HepG2 (cell line): ENCODE data around the gene CYTH1. TPM values are rescaled to one million over a fixed set of nuclear protein-coding genes. Genes with fewer than 3 reads are reported as not detected.
A peak's percentile ranks its signal among the peaks of the same experiment; 100 is the strongest.

Experiments
- ATAC-seq: fragments of 200-7000 bp; cut with Tn5 transposase; 3 replicates; pipeline ENCODE4 v1.9.1; 2020; ENCODE audit warnings: mild to moderate bottlenecking, moderate library complexity
- BruUV-seq: library from RNA; stranded (reverse); fragments of 400-500 nt; replicated peaks from 2 replicates; lab custom pipeline; 2021; lab: Mats Ljungman, UMichigan
- CTCF ChIA-PET: fragments of 300-600 bp; formaldehyde crosslinking; extraction: SDS; loops from one replicate; lab custom pipeline; 2021; ENCODE audit warnings: low total read pairs, inconsistent platforms, low intra/inter-chr PET ratio; lab: Yijun Ruan, JAX
- POLR2A ChIA-PET: fragments of 350-600 bp; sonication (Branson Sonifier 250); formaldehyde crosslinking; loops from one replicate; lab custom pipeline; 2020; ENCODE audit warnings: antibody characterized with exemption, inconsistent platforms; lab: Yijun Ruan, JAX
- DNase-seq: peaks from one replicate; pipeline ENCODE4 v3.0.0-alpha.2; 2015; ENCODE audit warnings: low spot score
- FAIRE-seq: peaks from 3 replicates; lab custom pipeline; 2011; peaks lifted over from hg19 to GRCh38; lab: Jason Lieb, UNC
- H2AFZ ChIP-seq: one replicate; pipeline ENCODE4 v1.6.1; 2011; ENCODE audit warnings: low read length, inconsistent platforms
- H3K27ac ChIP-seq: fragments of 300-600 bp; 3 replicates; pipeline ENCODE4 v1.8.0; 2011; ENCODE audit warnings: mixed run types, mild to moderate bottlenecking, mixed read lengths, low read length, inconsistent platforms; ENCODE audit not compliant: insufficient read depth; ENCODE audit errors: extremely low read length
- H3K27me3 ChIP-seq, 2 experiments: fragments of 200-600 bp in 1 of 2; 2 replicates in 1 of 2; 3 replicates in 1 of 2; pipeline versions ENCODE4 v1.6.0 to v1.8.0; 2011; ENCODE audit warnings: low read length in 2 of 2, mild to moderate bottlenecking in 2 of 2, moderate library complexity in 2 of 2, inconsistent platforms in 1 of 2; ENCODE audit not compliant: insufficient read depth in 2 of 2, control insufficient read depth in 1 of 2
- H3K36me3 ChIP-seq, 2 experiments: fragments of 200-600 bp in 1 of 2; replicated peaks in 1 of 2; 2 replicates in 1 of 2; 3 replicates in 1 of 2; pipeline versions ENCODE4 v1.5.1 to v1.8.0; 2011; ENCODE audit warnings: low read length in 2 of 2, inconsistent platforms in 1 of 2; ENCODE audit not compliant: insufficient read depth in 2 of 2, control insufficient read depth in 1 of 2
- H3K4me1 ChIP-seq: 2 replicates; pipeline ENCODE4 v1.5.1; 2012; ENCODE audit warnings: low read length, inconsistent platforms; ENCODE audit not compliant: insufficient read depth
- H3K4me2 ChIP-seq: 2 replicates; pipeline ENCODE4 v1.6.0; 2011; ENCODE audit warnings: low read depth, low read length, inconsistent platforms
- H3K4me3 ChIP-seq, 3 experiments: fragments of 200-600 bp in 1 of 3; sonication (generic), shearing (Covaris generic) in 1 of 3; replicated peaks in 1 of 3; 2 replicates each; pipeline ENCODE4 v1.5.1; 2011 to 2016; ENCODE audit warnings: low read length in 3 of 3, inconsistent platforms in 2 of 3, low read depth in 2 of 3, mild to moderate bottlenecking in 2 of 3, control low read depth in 1 of 3, mixed read lengths in 1 of 3; ENCODE audit not compliant: insufficient read depth in 1 of 3
- H3K79me2 ChIP-seq: one replicate; pipeline ENCODE4 v1.6.1; 2011; ENCODE audit warnings: low read length, inconsistent platforms; ENCODE audit not compliant: insufficient read depth
- H3K9ac ChIP-seq: 2 replicates; pipeline ENCODE4 v1.6.0; 2011; ENCODE audit warnings: mild to moderate bottlenecking, low read depth, low read length, inconsistent platforms; ENCODE audit not compliant: insufficient read depth
- H3K9me3 ChIP-seq: 2 replicates; pipeline ENCODE4 v1.5.1; 2012; ENCODE audit warnings: mild to moderate bottlenecking, low read length
- H4K20me1 ChIP-seq: 2 replicates; pipeline ENCODE4 v1.6.0; 2011; ENCODE audit warnings: inconsistent platforms, mild to moderate bottlenecking, low read length, moderate library complexity; ENCODE audit not compliant: insufficient read depth
- EHMT2 ChIP-seq: fragments of 200-600 bp; sonication (generic); IDR thresholded peaks from 2 replicates; pipeline ENCODE4 v1.7.0; 2017; ENCODE audit warnings: antibody characterized with exemption, low read depth, low read length, borderline replicate concordance
- NKX3-1 ChIP-seq: sonication (generic); formaldehyde crosslinking; IDR thresholded peaks from 2 replicates; pipeline ENCODE4 v1.5.0; 2020; ENCODE audit warnings: missing genetic modification reagents
- U2AF1 ChIP-seq: fragments of 200-400 bp; formaldehyde crosslinking; optimal IDR thresholded peaks from 2 replicates; pipeline ENCODE3; 2017; ENCODE audit warnings: mild to moderate bottlenecking, low read depth, low read length
- ZBTB40 ChIP-seq, 2 experiments: fragments of 450-650 bp in 1 of 2; sonication (generic) in 1 of 2; formaldehyde crosslinking in 1 of 2; IDR thresholded peaks; 2 replicates each; pipeline versions ENCODE4 v1.6.1 to v1.8.0; 2016 to 2022; ENCODE audit warnings: antibody characterized with exemption in 1 of 2, mild to moderate bottlenecking in 1 of 2, missing genetic modification reagents in 1 of 2
- ZFP62 ChIP-seq: sonication (generic); formaldehyde crosslinking; IDR thresholded peaks from 2 replicates; pipeline ENCODE4 v1.4.0; 2020; ENCODE audit warnings: missing genetic modification reagents
- ZNF225 ChIP-seq: sonication (generic); formaldehyde crosslinking; IDR thresholded peaks from 2 replicates; pipeline ENCODE4 v1.4.0; 2020; ENCODE audit warnings: mild to moderate bottlenecking, missing genetic modification reagents
- WGBS: methylation state at CpG from one replicate; pipeline ENCODE4 v1.1.6; 2017; ENCODE audit warnings: low lambda C conversion rate; 5-methylcytosine and 5-hydroxymethylcytosine counted together
- in situ Hi-C: cut with HindIII; loops from 2 replicates; pipeline ENCODE4 v1.10.0; 2017; ENCODE audit warnings: low pct_unique_long_range_greater_than_20kb; ENCODE audit not compliant: extremely low pct_ligation_motif_present
- intact Hi-C: fragments of 100-400 bp; cut with micrococcal nuclease; formaldehyde crosslinking; loops from one replicate; pipeline ENCODE4 v1.10.0; 2022; ENCODE audit not compliant: unreplicated experiment
- polyA plus RNA-seq, 8 experiments: library from polyadenylated mRNA; depleted of rRNA in 3 of 8; stranded (reverse) in 7 of 8; unstranded in 1 of 8; fragments of >200 nt; fragmentation: Illumina TruSeq in 4 of 8; extraction: Trizol in 4 of 8; gene quantifications; 2 replicates each; pipeline versions ENCODE4 v1.2.1 to v1.2.3, GENCODE V29; 2011 to 2016; ENCODE audit warnings: low read depth in 4 of 8, missing spikeins in 1 of 8, mixed read lengths in 1 of 8; ENCODE audit not compliant: insufficient read depth in 1 of 8
- total RNA-seq, 5 experiments: library from RNA; depleted of rRNA; stranded (reverse); fragments of >200 nt; fragmentation: Illumina TruSeq; extraction: Trizol; gene quantifications; 2 replicates each; pipeline ENCODE4 v1.2.3, GENCODE V29; 2016; ENCODE audit warnings: low read depth in 1 of 5
- TF ChIP-seq, protein P1 (sequence below): IDR thresholded peaks from 2 replicates; pipeline ENCODE4 v1.6.1; 2016

Gene CYTH1
- total and polyA plus RNA-seq, 2 of the 13 experiments (the other 11 are each of a cell fraction or from before 2014, with no cell fraction given) = 20.1 to 48.9 TPM

DNA sequence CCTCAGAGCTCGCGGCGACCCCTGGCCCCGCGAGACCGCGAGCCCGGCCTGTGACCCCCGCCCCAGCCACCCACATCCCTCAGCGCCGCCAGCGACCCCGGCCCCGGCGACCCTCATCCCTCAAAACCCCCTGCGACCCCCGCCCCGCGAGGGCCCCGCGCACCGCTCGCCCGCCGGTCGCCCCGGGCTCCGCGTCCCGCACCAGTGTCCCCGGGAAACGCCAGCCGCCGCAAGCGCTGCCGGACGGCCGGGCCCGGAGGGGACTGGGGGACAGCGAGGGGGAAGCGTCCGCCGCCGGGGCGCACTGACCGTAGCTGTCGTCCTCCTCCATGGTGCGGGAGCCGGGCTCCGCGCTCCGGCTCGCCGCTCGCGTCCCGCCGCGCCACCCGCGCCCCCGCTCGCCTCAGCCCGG is at the start of gene CYTH1 (continued):
- TF ChIP-seq U2AF1 (no peak), ZFP62 (CRISPR knock-in tag) (no peak), NKX3-1 (CRISPR knock-in tag) (no peak), ZNF225 (no peak)
- TF ChIP-seq, protein P1, sequence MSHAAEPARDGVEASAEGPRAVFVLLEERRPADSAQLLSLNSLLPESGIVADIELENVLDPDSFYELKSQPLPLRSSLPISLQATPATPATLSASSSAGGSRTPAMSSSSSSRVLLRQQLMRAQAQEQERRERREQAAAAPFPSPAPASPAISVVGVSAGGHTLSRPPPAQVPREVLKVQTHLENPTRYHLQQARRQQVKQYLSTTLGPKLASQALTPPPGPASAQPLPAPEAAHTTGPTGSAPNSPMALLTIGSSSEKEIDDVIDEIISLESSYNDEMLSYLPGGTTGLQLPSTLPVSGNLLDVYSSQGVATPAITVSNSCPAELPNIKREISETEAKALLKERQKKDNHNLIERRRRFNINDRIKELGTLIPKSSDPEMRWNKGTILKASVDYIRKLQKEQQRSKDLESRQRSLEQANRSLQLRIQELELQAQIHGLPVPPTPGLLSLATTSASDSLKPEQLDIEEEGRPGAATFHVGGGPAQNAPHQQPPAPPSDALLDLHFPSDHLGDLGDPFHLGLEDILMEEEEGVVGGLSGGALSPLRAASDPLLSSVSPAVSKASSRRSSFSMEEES = no peak

DNA sequence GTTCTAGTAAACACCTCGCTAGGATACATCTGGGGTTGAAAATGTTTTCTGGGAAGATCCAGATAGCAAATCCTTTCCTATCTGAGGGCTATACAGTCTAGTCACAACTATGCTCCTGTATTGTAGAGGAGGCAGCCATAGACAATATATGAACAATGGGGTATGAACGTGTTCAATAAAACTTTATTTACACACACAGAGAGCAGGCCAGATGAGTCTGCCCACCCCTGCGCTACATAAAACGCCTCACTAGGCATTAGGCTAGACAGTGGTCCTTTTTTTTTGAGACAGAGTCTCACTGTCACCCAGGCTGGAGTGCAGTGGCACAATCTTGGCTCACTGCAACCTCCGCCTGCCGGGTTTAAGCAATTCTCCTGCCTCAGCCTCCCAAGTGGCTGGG is 47.4 kb upstream of the CYTH1 start:
- Histone ChIP-seq H3K4me1 (peaks cover 24% of the 10 kb centered on the region), H4K20me1 (no peaks in the 10 kb centered on the region; the same call in 1 of the 2 replicates), H3K9me3 (no peaks in the 10 kb centered on the region), H3K9ac (no peak overlapping the region), H3K4me3 (no peak overlapping the region), H3K79me2 (peaks cover 25% of the 10 kb centered on the region), H2AFZ (no peak overlapping the region), H3K27ac (no peak overlapping the region), H3K4me2 (no peak overlapping the region), H3K27me3 (no peaks in the 10 kb centered on the region), H3K36me3 (peaks cover 51 to 90% of the 10 kb centered on the region in 2 experiments)
- no peak for TF ChIP-seq EHMT2
- peak; percentile 65 for TF ChIP-seq ZBTB40 (IDR thresholded peaks at IDR 0.05)
- TF ChIP-seq ZBTB40 (CRISPR knock-in tag; IDR thresholded peaks at IDR 0.05) = peak; percentile 98
- CTCF ChIA-PET = no interaction called here
- in situ Hi-C loops (no loop called here), intact Hi-C loops (loop anchor here (5.0 kb wide), 1 partner anchor 37 kb away; no protein-coding TSS in a partner anchor)
- BruUV-seq = no TSS peak
- POLR2A ChIA-PET = no interaction called here
- ATAC-seq (no peak), DNase-seq (no peak), FAIRE-seq (no peak)
- 100% methylated on average over 6 of the region's 6 CpGs for WGBS
